ENCODE data around the gene EIF3I.

GRCh38 chr1:32181065-32181464 lies 41.1 kb upstream of the EIF3I start:
- TF ChIP-seq CTCF (IDR thresholded peaks at IDR 0.05; ENCODE audit: insufficient read depth, low read depth, low read length) = no peak
- no peak for TF ChIP-seq EZH2 (IDR thresholded peaks at IDR 0.05; ENCODE audit: insufficient read depth, low read length)
